HCT116 (cell line): ENCODE measurements around the gene TMIGD3. TPM values are rescaled to one million over a fixed set of nuclear protein-coding genes. Genes with fewer than 3 reads are reported as not detected.

Source experiments
- ATAC-seq: fragments of 200-7000 bp; cut with Tn5 transposase; 2 replicates; pipeline ENCODE4 v1.9.1; 2020; ENCODE audit warnings: mild to moderate bottlenecking, moderate library complexity
- BruUV-seq: library from RNA; stranded (reverse); fragments of 400-500 nt; replicated peaks from 2 replicates; lab custom pipeline; 2021; lab: Mats Ljungman, UMichigan
- CTCF ChIA-PET: fragments of 300-600 bp; sonication (Branson Sonifier 250); formaldehyde crosslinking; loops from one replicate; lab custom pipeline; 2021; ENCODE audit warnings: antibody characterized with exemption; lab: Charles Lee
- POLR2A ChIA-PET: fragments of 300-600, 350-600 bp; sonication (Branson Sonifier 250); formaldehyde crosslinking; loops from one replicate; lab custom pipeline; 2021; ENCODE audit warnings: antibody characterized with exemption; lab: Charles Lee
- RAD21 ChIA-PET, 2 experiments: fragments of 300-600 bp; sonication (Branson Sonifier 250); formaldehyde crosslinking; loops; one replicate each; lab custom pipeline; 2023; ENCODE audit warnings: low total read pairs in 2 of 2; ENCODE audit not compliant: uncharacterized antibody in 2 of 2, unreplicated experiment in 2 of 2, low non-redundant PET in 1 of 2; lab: Charles Lee
- DNase-seq: peaks from one replicate; pipeline ENCODE4 v3.0.0-alpha.2; 2010; ENCODE audit warnings: low read depth, low spot score
- H2AFZ ChIP-seq: fragments of 200-600 bp; shearing (Covaris generic), sonication (generic); 2 replicates; pipeline ENCODE4 v1.6.1; 2017; ENCODE audit warnings: low read depth, mixed run types, mixed read lengths, antibody characterized with exemption, low read length; ENCODE audit not compliant: poor library complexity, severe bottlenecking
- H3K27ac ChIP-seq: 2 replicates; pipeline ENCODE4 v1.5.1; 2012; ENCODE audit warnings: low read depth, low read length
- H3K27me3 ChIP-seq: fragments of 200-600 bp; sonication (generic); 2 replicates; pipeline ENCODE4 v1.6.1; 2016; ENCODE audit warnings: mixed run types, low read length, mixed read lengths; ENCODE audit not compliant: insufficient read depth
- H3K36me3 ChIP-seq, 2 experiments: fragments of 200-500 bp in 1 of 2; fragments of 200-600 bp in 1 of 2; sonication (Bioruptor generic) in 1 of 2; sonication (generic) in 1 of 2; 2 replicates each; pipeline versions ENCODE4 v1.5.1 to v1.6.1; 2014 to 2016; ENCODE audit warnings: low read length in 2 of 2, inconsistent platforms in 1 of 2, mixed read lengths in 1 of 2, mixed run types in 1 of 2; ENCODE audit not compliant: insufficient read depth in 2 of 2, control insufficient read depth in 1 of 2
- H3K4me1 ChIP-seq, 2 experiments: fragments of 200-600 bp in 1 of 2; sonication (generic) in 1 of 2; 2 replicates each; pipeline versions ENCODE4 v1.5.1 to v1.6.1; 2012 to 2017; ENCODE audit warnings: low read length in 2 of 2, inconsistent platforms in 1 of 2, mild to moderate bottlenecking in 1 of 2, mixed read lengths in 1 of 2, mixed run types in 1 of 2, moderate library complexity in 1 of 2; ENCODE audit not compliant: insufficient read depth in 2 of 2, control insufficient read depth in 1 of 2
- H3K4me2 ChIP-seq: fragments of 200-600 bp; sonication (generic); 2 replicates; pipeline ENCODE4 v1.6.1; 2017; ENCODE audit warnings: mixed run types, low read length, mixed read lengths
- H3K4me3 ChIP-seq, 2 experiments: fragments of 200-600 bp in 1 of 2; sonication (generic) in 1 of 2; replicated peaks in 1 of 2; 2 replicates each; pipeline ENCODE4 v1.5.1; 2011 to 2016; ENCODE audit warnings: low read length in 2 of 2, control low read depth in 1 of 2, low read depth in 1 of 2, mild to moderate bottlenecking in 1 of 2, mixed read lengths in 1 of 2, mixed run types in 1 of 2
- H3K79me2 ChIP-seq: fragments of 200-600 bp; sonication (generic); 2 replicates; pipeline ENCODE4 v1.6.1; 2017; ENCODE audit warnings: mild to moderate bottlenecking, mixed run types, low read length, moderate library complexity, mixed read lengths; ENCODE audit not compliant: insufficient read depth
- H3K9ac ChIP-seq: fragments of 200-600 bp; sonication (generic); 2 replicates; pipeline ENCODE4 v1.6.1; 2016; ENCODE audit warnings: low read length, mixed read lengths
- H3K9me2 ChIP-seq: fragments of 200-600 bp; sonication (generic), shearing (Covaris generic); 2 replicates; pipeline ENCODE4 v1.6.1; 2017; ENCODE audit warnings: mixed run types, mild to moderate bottlenecking, moderate library complexity; ENCODE audit not compliant: insufficient read depth
- H3K9me3 ChIP-seq, 2 experiments: fragments of 200-500 bp in 1 of 2; fragments of 200-600 bp in 1 of 2; sonication (Bioruptor generic) in 1 of 2; sonication (generic) in 1 of 2; 2 replicates each; pipeline ENCODE4 v1.6.1; 2014 to 2017; ENCODE audit warnings: low read length in 2 of 2, mixed read lengths in 2 of 2, inconsistent platforms in 1 of 2, low read depth in 1 of 2, mild to moderate bottlenecking in 1 of 2, mixed run types in 1 of 2, moderate library complexity in 1 of 2; ENCODE audit not compliant: control insufficient read depth in 1 of 2, insufficient read depth in 1 of 2
- H4K20me1 ChIP-seq: fragments of 200-600 bp; sonication (generic), shearing (Covaris generic); 2 replicates; pipeline ENCODE4 v1.6.1; 2017; ENCODE audit warnings: mixed run types, mild to moderate bottlenecking, moderate library complexity; ENCODE audit not compliant: insufficient read depth
- ELF1 ChIP-seq: IDR thresholded peaks from 2 replicates; pipeline ENCODE4 v1.6.1; 2012; ENCODE audit warnings: low read depth, borderline replicate concordance
- JUND ChIP-seq: IDR thresholded peaks from 2 replicates; pipeline ENCODE4 v1.6.1; 2012
- POLR2AphosphoS5 ChIP-seq: IDR thresholded peaks from 2 replicates; pipeline ENCODE4 v1.6.1; 2011; ENCODE audit warnings: mild to moderate bottlenecking, low read depth, low read length, moderate library complexity
- RAD21 ChIP-seq: IDR thresholded peaks from 2 replicates; pipeline ENCODE4 v1.6.1; 2012; ENCODE audit warnings: low read depth, mild to moderate bottlenecking
- REST ChIP-seq: IDR thresholded peaks from 2 replicates; pipeline ENCODE4 v1.6.1; 2012; ENCODE audit warnings: low read depth
- SIN3A ChIP-seq: IDR thresholded peaks from 2 replicates; pipeline ENCODE4 v1.6.1; 2012; ENCODE audit warnings: low read depth
- SP1 ChIP-seq: IDR thresholded peaks from 2 replicates; pipeline ENCODE4 v1.6.1; 2012; ENCODE audit warnings: low read depth
- SRF ChIP-seq: IDR thresholded peaks from 2 replicates; pipeline ENCODE4 v1.6.1; 2012; ENCODE audit warnings: low read depth
- TCF7L2 ChIP-seq: IDR thresholded peaks from 2 replicates; pipeline ENCODE4 v1.7.0; 2011; ENCODE audit warnings: borderline replicate concordance, inconsistent platforms; ENCODE audit not compliant: insufficient read depth, insufficient read length; ENCODE audit errors: extremely low read depth
- ZNF274 ChIP-seq: fragments of 200-500 bp; sonication (Bioruptor generic); IDR thresholded peaks from 2 replicates; pipeline ENCODE4 v1.6.1; 2014; ENCODE audit warnings: mild to moderate bottlenecking, low read depth, low read length, inconsistent platforms
- intact Hi-C: fragments of 100-400 bp; cut with micrococcal nuclease; formaldehyde crosslinking; loops from 2 replicates; pipeline ENCODE4 v1.10.0; 2022
- total RNA-seq: library from RNA; stranded (reverse); gene quantifications from one replicate; pipeline ENCODE4 v1.2.1, GENCODE V29; 2021; ENCODE audit not compliant: unreplicated experiment
- TF ChIP-seq, protein P1 (sequence below): IDR thresholded peaks from 2 replicates; pipeline ENCODE4 v1.6.1; 2012

The TMIGD3 gene
- total RNA-seq, 1 experiment from 2014 or later, result not detected

- BruUV-seq, result no TSS peak
- Histone ChIP-seq H3K9ac (no peak overlapping the region), H3K9me3 (no peaks in the 10 kb centered on the region), H3K9me2 (no peaks in the 10 kb centered on the region), H2AFZ (no peak overlapping the region), H3K4me1 (peaks cover 9 to 16% of the 10 kb centered on the region in 2 experiments), H3K4me2 (no peak overlapping the region), H4K20me1 (no peaks in the 10 kb centered on the region), H3K4me3 (no peak overlapping the region), H3K79me2 (no peaks in the 10 kb centered on the region), H3K36me3 (no peaks in the 10 kb centered on the region), H3K27ac (no peak overlapping the region), H3K27me3 (no peaks in the 10 kb centered on the region)
- no peak for ATAC-seq
- RAD21 ChIA-PET, result no interaction called here
- no peak for DNase-seq
- CTCF ChIA-PET, result no interaction called here
- intact Hi-C loops, result no loop called here
- TF ChIP-seq SIN3A (no peak), JUND (no peak), POLR2AphosphoS5 (no peak), SRF (no peak), RAD21 (no peak), TCF7L2 (no peak), REST (no peak), ZNF274 (no peak), ELF1 (no peak), SP1 (no peak)
- TF ChIP-seq, protein P1, sequence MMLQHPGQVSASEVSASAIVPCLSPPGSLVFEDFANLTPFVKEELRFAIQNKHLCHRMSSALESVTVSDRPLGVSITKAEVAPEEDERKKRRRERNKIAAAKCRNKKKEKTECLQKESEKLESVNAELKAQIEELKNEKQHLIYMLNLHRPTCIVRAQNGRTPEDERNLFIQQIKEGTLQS, result no peak
- POLR2A ChIA-PET, result no interaction called here
These were observed 664 bp upstream of the TMIGD3 start for GRCh38 chr1:111504097-111504496.
